HG03571 (cell line): Measurements from ENCODE around the gene TMEM120B.
"Not testable (repeated sequence)": the region's sequence is repeated elsewhere in the genome, so short reads cannot be mapped to it uniquely, and the experiment has no call there.

Source experiments
- ATAC-seq: cut with Tn5 transposase; IDR thresholded peaks from one replicate; pipeline ENCODE4 v1.9.1; 2021; ENCODE audit not compliant: unreplicated experiment

Gene TMEM120B

GRCh38 chr12:121708313-121709063 lies 4.1 kb upstream of the TMEM120B start:
- ATAC-seq: no peak

- ATAC-seq: not testable (repeated sequence)
Observed at GRCh38 chr12:121709064-121709424, 3.5 kb upstream of the TMEM120B start.

GRCh38 chr12:121709478-121709961 lies 3.0 kb upstream of the TMEM120B start:
- no peak for ATAC-seq

GRCh38 chr12:121711361-121712189 lies 977 bp upstream of the TMEM120B start:
- no peak for ATAC-seq

- ATAC-seq: peak; percentile 35
Observed at GRCh38 chr12:121712190-121712460, 427 bp upstream of the TMEM120B start.

GRCh38 chr12:121713257-121713777 lies 765 bp downstream of the TMEM120B start:
- ATAC-seq: no peak

- no peak for ATAC-seq
Observed at GRCh38 chr12:121713793-121714192, 1.2 kb downstream of the TMEM120B start.

- not testable (repeated sequence) for ATAC-seq
Observed at GRCh38 chr12:121715055-121715454, 2.5 kb downstream of the TMEM120B start.

GRCh38 chr12:121715862-121716435 lies 3.4 kb downstream of the TMEM120B start:
- no peak for ATAC-seq

GRCh38 chr12:121717041-121717699 lies 4.6 kb downstream of the TMEM120B start:
- no peak for ATAC-seq

GRCh38 chr12:121718653-121719239 lies 6.2 kb downstream of the TMEM120B start:
- ATAC-seq: no peak

- ATAC-seq: no peak
Observed at GRCh38 chr12:121719926-121720414, 7.4 kb downstream of the TMEM120B start.

- ATAC-seq: no peak
Observed at GRCh38 chr12:121720762-121721161, 8.2 kb downstream of the TMEM120B start.

- ATAC-seq: no peak
Observed at GRCh38 chr12:121722511-121722910, 10.0 kb downstream of the TMEM120B start.

- no peak for ATAC-seq
Observed at GRCh38 chr12:121723200-121723599, 10.6 kb downstream of the TMEM120B start.

- ATAC-seq: no peak
Observed at GRCh38 chr12:121724925-121725324, 12.4 kb downstream of the TMEM120B start.

- ATAC-seq: no peak
Observed at GRCh38 chr12:121725423-121725822, 12.9 kb downstream of the TMEM120B start.

GRCh38 chr12:121729021-121729420 lies 16.5 kb downstream of the TMEM120B start:
- no peak for ATAC-seq

GRCh38 chr12:121731473-121731872 lies 18.9 kb downstream of the TMEM120B start:
- no peak for ATAC-seq

- ATAC-seq: no peak
Observed at GRCh38 chr12:121733849-121734248, 21.3 kb downstream of the TMEM120B start.
